HL-60/S4 treated with retinoic acid at 250 ng/mL for 4 days and 3 days (cell line): ENCODE measurements around the gene C10orf71.

Source experiments
- in situ Hi-C: fragments of 300-500 bp; cut with MboI; formaldehyde crosslinking; loops from 2 replicates; pipeline ENCODE4 v1.7.0; 2022; ENCODE audit warnings: low sequenced_read_pairs

C10orf71 gene

DNA sequence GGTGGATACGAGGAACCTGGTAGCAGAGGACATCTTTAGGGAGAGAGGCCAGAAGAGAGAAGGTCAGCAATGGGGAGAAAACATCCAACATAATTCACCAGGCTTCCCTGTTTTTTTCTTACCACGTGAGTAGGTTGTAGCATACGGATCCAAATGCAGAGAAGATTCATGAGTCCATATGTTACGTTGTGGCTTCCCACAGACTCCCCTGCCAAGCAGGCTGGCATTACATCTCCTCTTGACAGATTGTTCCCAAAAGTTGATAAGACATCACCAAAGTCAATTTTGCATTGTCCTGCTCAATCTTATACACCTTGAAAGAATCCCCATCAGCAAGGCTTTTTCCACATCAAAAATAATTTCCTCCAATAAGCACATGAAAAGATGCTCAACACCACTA, 57.2 kb downstream of the C10orf71 start:
- in situ Hi-C loops: no loop called here

- in situ Hi-C loops: no loop called here
Measured at GRCh38 chr10:49356944-49357343, 58.0 kb downstream of the C10orf71 start.

DNA sequence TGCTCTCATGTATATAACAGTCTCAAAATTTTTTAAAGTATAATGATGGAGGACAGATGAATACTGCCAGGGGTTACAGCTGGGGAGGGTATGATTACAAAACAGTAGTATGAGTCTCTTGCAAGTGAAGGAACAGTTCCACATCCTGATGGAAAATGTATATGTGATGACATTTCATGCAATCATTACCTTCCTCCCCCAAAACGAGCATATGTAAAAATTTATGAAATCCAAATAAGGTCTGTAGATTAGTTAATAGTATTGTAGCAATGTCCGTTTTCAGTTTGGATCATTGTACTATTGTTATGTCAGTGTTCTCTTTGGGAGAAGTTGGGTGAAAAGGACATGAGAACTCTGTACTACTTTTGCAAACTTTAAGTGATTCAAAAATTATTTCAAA, 58.9 kb downstream of the C10orf71 start:
- in situ Hi-C loops: no loop called here

DNA sequence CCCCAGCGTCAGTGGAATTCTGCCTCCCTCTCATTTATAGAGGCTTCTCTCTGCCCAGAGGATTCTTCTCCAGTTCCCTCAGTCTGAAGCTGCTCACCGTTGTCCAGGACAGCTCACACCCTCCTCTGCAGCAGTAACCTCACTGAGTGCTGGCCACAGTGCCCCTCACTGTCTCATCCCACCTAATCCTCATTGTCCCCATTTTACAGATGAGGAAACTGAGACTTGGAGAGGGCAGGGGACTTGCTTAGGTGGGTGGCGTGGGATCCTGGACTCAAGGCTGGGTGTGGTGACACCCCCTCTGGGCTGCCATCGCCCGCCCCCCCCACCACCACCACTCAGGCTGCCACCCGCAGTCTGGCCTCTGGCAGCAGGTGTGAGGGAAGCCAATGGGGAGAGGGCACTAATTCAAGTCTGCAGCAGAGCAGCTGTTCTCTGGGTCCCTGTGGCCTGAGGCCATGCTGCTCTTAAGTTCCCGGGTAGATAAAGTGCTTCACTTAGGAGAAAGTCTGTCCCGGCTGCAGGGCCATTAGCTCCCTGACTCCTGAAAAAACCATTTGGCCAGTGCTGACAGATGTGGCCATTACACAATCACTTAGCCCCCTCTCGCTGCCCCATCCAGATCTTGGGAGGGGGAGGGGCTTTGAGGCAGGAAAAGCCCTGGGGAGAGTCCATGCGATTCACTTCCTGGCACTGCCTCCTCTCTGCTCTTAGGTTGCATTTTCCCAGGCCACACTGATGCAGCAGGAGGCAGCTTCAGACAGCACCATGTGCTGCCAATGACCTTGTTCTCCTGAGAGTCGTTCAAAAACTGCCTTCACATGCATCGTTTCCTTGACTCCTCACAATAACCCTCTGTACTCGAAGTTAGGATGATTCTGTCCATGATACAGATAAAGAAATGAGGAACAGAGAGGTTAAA, 60.6 kb downstream of the C10orf71 start:
- in situ Hi-C loops: no loop called here

DNA sequence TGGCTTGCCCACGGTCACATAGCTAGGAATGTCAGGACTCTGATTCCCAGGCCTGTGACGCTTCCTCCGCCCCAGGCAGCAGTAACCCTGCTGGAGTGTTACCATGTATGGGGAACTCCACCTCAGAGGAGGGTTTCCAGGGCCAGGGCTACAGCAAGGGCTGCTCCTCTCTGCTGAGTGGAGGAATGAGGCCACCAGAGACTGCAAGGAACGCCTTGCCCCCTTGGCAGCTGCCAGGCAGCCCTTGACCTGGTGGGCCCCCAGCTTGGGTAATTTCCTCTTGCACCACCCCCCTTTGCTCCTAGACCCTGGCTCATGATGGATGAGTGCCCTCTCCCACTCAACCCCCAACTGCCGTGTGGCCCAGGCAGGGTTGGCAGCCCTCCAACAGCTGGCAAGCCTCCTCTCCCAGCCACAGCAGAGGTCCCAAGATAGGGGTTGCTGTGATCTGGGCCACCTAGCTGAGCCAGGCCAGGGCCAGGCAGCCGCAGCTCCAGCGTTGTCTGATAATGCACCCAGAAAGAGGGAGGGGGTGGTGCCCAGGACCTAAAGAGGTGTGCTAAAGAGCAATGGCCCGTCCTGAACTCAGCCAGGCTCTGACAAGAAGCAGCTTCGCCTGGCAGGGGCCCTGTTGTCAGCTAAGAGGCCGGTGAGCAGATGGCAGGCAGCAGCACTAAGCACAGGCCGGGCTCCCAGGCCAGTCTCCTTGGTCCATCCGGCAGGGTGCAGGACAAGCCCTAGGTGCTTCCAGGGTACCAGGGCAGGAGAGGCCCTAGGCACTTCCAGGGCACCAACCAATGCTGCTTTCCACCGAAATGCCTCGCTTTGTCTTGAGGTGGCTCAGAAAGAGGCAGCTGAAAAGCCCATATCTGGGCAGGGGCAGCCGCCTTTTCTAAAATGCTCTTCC, 61.6 kb downstream of the C10orf71 start:
- in situ Hi-C loops: no loop called here

DNA sequence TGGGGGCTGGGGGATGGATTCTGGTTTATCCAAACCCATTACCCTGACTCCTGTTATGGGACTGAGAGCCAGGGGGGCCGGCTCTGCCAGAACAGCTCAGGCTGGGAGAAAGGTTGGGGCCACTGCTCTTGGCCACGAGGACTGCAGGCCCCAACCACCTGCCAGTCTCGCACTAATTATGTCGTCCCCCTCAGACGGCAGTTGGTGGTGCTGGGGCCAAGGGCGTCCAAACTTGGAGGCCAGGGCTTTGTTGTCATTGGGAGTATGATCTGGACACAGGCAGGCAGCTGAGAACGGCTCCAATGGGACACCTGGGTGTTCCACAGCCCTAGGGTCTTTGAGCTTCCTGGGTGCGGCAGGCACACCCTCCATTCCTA, 62.2 kb downstream of the C10orf71 start:
- in situ Hi-C loops: no loop called here

DNA sequence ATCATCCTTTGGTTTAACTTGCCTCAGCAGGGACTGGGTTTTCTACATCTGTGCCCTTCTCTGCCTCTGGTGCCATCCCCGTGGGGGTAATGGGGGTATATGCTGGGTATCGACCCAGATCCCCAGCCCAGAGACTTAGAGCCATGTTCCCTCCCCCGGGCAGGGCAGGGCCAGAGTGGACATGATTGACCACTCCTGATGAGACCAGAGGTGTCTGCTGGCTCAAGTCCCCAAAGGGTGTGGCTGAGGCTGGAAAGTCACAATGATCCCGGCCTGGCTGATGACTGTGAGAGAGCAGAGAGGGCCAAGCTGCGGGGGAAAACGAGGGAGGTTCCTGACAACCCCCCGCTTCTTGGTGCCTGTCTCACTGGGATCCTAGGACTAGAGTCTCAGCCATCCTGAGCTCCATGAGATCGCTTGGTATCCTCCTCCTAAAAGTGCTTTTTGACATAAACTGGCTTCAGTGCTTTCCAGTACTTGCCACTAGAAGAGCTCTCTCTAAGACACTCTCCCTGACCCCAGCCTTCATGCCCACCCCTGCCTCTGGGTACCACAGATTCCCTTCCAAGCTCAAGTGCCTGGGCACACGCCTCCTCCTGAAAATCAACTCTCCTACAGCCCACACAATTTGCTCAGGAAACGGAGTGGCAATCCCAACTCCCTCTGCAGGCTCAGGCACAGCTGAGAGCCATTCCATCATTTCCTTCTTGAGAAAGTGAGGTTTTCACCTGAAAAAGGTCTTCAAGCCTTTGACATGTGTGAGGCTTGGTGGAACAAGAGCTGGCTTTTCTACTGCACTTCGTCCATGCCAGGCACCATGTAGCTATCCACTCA, 63.0 kb downstream of the C10orf71 start:
- in situ Hi-C loops: no loop called here

GRCh38 chr10:49362596-49363260, 63.8 kb downstream of the C10orf71 start:
- in situ Hi-C loops: no loop called here

GRCh38 chr10:49363309-49364031, 64.5 kb downstream of the C10orf71 start:
- in situ Hi-C loops: no loop called here

GRCh38 chr10:49364051-49364450, 65.1 kb downstream of the C10orf71 start:
- in situ Hi-C loops: no loop called here

DNA sequence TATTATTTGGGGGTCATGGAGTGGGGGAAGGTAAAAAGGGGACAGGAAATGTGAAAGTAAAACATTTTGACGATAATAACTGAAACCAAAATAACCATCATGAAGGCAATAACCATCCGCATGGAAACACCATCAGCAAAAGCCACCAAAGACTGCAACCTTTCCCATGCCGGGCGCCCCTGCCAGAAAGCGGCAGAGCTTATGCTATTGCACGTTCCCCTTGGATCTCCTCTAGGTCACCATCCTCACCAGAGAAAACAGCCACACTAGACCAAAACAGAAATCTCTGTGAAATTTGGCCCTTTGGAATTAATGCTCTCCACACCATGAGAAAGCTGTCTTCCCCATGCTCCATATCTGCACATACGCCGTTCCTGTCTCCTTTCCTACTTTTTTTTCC, 65.8 kb downstream of the C10orf71 start:
- in situ Hi-C loops: no loop called here

GRCh38 chr10:49365275-49365674, 66.3 kb downstream of the C10orf71 start:
- in situ Hi-C loops: no loop called here

- in situ Hi-C loops: no loop called here
Measured at GRCh38 chr10:49365675-49366415, 66.9 kb downstream of the C10orf71 start.

- in situ Hi-C loops: no loop called here
Measured at GRCh38 chr10:49366460-49366859, 67.5 kb downstream of the C10orf71 start.

DNA sequence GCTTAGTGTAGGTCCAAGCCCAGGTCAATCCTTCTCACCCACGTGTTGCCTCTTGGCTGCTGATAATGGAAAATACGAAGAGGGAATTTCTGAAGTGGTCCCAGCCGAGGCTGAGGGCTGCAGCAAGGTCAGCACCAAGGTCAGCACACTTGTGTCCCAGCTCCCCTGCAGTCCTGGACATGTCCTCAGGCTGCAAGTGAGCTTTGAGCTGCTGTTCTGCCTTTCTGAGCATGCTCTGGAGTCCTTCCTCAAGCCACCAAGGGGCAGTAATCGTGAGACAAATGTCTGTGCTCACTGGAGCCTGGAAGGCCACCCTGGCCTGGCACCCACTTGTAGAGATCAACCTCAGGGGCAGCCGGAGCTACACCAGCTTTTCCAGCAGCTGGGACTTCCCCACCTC, 68.6 kb downstream of the C10orf71 start:
- in situ Hi-C loops: no loop called here

DNA sequence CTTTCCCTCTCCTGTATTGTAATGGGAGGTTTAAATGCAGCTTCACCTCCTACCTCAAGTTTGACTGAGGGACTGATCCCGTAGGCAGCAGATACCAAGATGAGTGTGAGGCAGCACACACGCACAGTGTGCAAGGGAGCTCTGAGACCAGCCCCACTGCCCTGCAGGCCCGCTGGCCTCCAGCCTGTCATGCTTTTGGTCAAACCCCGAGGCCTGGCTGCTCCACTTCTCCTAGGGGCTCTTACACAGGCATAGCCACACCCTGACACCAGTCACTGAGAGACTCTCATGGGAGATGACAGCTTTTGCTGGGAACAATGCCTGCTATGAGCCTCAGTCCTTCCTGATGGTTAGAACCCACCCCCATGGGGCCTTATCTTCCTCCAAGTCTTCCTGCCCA, 69.3 kb downstream of the C10orf71 start:
- in situ Hi-C loops: no loop called here

- in situ Hi-C loops: no loop called here
Measured at GRCh38 chr10:49369216-49370162, 70.5 kb downstream of the C10orf71 start.
